ENCODE results near the gene ACSL1. TPM values are rescaled to one million over a fixed set of nuclear protein-coding genes. Genes with fewer than 3 reads are reported as not detected.
"Not testable (repeated sequence)": the region's sequence is repeated elsewhere in the genome, so short reads cannot be mapped to it uniquely, and the experiment has no call there.

The ACSL1 gene
- total RNA-seq, 2 experiments from 2014 or later, result 13.8 to 26.0 TPM

GRCh38 chr4:184850431-184851199 lies 24.8 kb upstream of the ACSL1 start:
- Mint-ChIP-seq H3K36me3 (no peaks in the 10 kb centered on the region), H3K4me1 (peaks cover 31% of the 10 kb centered on the region), H3K4me3 (no peak overlapping the region), H3K27me3 (peaks cover 13% of the 10 kb centered on the region), H3K27ac (no peak overlapping the region), H3K9me3 (ENCODE audit: low read depth) (no peaks in the 10 kb centered on the region)
- ATAC-seq (no peak), DNase-seq (no peak)
- CTCF ChIA-PET, result no interaction called here

GRCh38 chr4:184850018-184850417 lies 24.2 kb upstream of the ACSL1 start:
- CTCF ChIA-PET, result interaction anchor here (1.0 to 1.5 kb wide), 2 partner anchors 10 to 18 kb away, joined by 3 read pairs; no protein-coding TSS in a partner anchor

DNA sequence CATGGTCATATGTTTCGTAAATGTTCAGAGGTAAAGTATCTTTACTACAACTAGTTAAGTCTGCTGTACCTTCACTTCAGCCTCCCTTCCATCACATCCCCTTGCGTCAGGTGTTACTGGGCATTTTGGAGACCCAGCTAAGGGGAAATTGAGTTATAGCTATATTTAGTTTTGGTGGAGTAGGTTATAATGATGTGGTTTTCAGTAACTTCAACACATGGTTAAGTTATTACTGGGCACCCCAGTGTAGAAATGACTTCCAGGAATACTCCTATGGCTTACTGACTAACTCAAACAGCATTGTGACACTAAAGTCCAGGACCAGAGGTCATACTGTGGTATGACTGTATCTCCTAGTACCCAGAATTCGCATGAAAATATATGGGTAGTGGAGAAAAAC lies 23.4 kb upstream of the ACSL1 start:
- H3K4me3 Mint-ChIP-seq, result no peak overlapping the region
- ATAC-seq, result peak; percentile 50

More at GRCh38 chr4:184850018-184850417, 24.2 kb upstream of the ACSL1 start:
- H3K4me1 Mint-ChIP-seq, result peaks cover 26% of the 10 kb centered on the region
- H3K27me3 Mint-ChIP-seq, result peaks cover 13% of the 10 kb centered on the region
- H3K9me3 Mint-ChIP-seq (ENCODE audit: low read depth), result no peaks in the 10 kb centered on the region
- H3K36me3 Mint-ChIP-seq, result no peaks in the 10 kb centered on the region
- H3K4me3 Mint-ChIP-seq, result no peak overlapping the region
- DNase-seq, result no peak
- no peak overlapping the region for H3K27ac Mint-ChIP-seq
- ATAC-seq, result no peak

GRCh38 chr4:184848510-184848909 lies 22.7 kb upstream of the ACSL1 start:
- no peak overlapping the region for H3K4me3 Mint-ChIP-seq

More for the DNA sequence above, 23.4 kb upstream of the ACSL1 start:
- Mint-ChIP-seq H3K4me1 (peaks cover 17% of the 10 kb centered on the region), H3K27me3 (peaks cover 11% of the 10 kb centered on the region), H3K27ac (no peak overlapping the region), H3K9me3 (ENCODE audit: low read depth) (no peaks in the 10 kb centered on the region), H3K36me3 (no peaks in the 10 kb centered on the region)
- CTCF ChIA-PET, result interaction anchor here (1.0 to 1.5 kb wide), 2 partner anchors 10 to 17 kb away, joined by 3 read pairs; no protein-coding TSS in a partner anchor
- no peak for DNase-seq

GRCh38 chr4:184846531-184846930 lies 20.8 kb upstream of the ACSL1 start:
- DNase-seq (peak; percentile 8), ATAC-seq (no peak)
- H3K27ac Mint-ChIP-seq, result no peak overlapping the region
- CTCF ChIA-PET, result no interaction called here
- H3K4me3 Mint-ChIP-seq, result no peak overlapping the region
- H3K36me3 Mint-ChIP-seq, result no peaks in the 10 kb centered on the region
- peaks cover 17% of the 10 kb centered on the region for H3K4me1 Mint-ChIP-seq
- H3K9me3 Mint-ChIP-seq (ENCODE audit: low read depth), result no peaks in the 10 kb centered on the region
- H3K27me3 Mint-ChIP-seq, result peaks cover 23% of the 10 kb centered on the region

More at GRCh38 chr4:184848510-184848909, 22.7 kb upstream of the ACSL1 start:
- Mint-ChIP-seq H3K27me3 (peaks cover 17% of the 10 kb centered on the region), H3K27ac (no peak overlapping the region), H3K4me1 (peaks cover 17% of the 10 kb centered on the region), H3K36me3 (no peaks in the 10 kb centered on the region), H3K9me3 (ENCODE audit: low read depth) (no peaks in the 10 kb centered on the region)
- ATAC-seq (peak; percentile 38), DNase-seq (no peak)
- CTCF ChIA-PET, result interaction anchor here (0.8 to 1.5 kb wide), 4 partner anchors 8 to 114 kb away, joined by 3 read pairs; partner anchors contain the start of gene CENPU

GRCh38 chr4:184845367-184846021 lies 19.7 kb upstream of the ACSL1 start:
- no peak for ATAC-seq
- CTCF ChIA-PET, result interaction anchor here (1.1 to 1.5 kb wide), 2 partner anchors 11 to 19 kb away, joined by 3 to 4 read pairs; no protein-coding TSS in a partner anchor
- peak; percentile 5 for DNase-seq
- Mint-ChIP-seq H3K9me3 (ENCODE audit: low read depth) (no peaks in the 10 kb centered on the region), H3K4me3 (no peak overlapping the region), H3K4me1 (peaks cover 17% of the 10 kb centered on the region), H3K36me3 (no peaks in the 10 kb centered on the region), H3K27me3 (peaks cover 31% of the 10 kb centered on the region), H3K27ac (no peak overlapping the region)

- Mint-ChIP-seq H3K4me1 (peaks cover 17% of the 10 kb centered on the region), H3K4me3 (no peak overlapping the region), H3K27me3 (peaks cover 25% of the 10 kb centered on the region), H3K27ac (no peak overlapping the region), H3K9me3 (ENCODE audit: low read depth) (no peaks in the 10 kb centered on the region), H3K36me3 (no peaks in the 10 kb centered on the region)
- ATAC-seq (no peak), DNase-seq (no peak)
- CTCF ChIA-PET, result interaction anchor here (1.1 to 1.5 kb wide), 2 partner anchors 12 to 18 kb away, joined by 3 to 4 read pairs; no protein-coding TSS in a partner anchor
Observed at GRCh38 chr4:184844742-184845141, 19.0 kb upstream of the ACSL1 start.

- no peaks in the 10 kb centered on the region for H3K36me3 Mint-ChIP-seq
- H3K4me1 Mint-ChIP-seq, result peaks cover 11% of the 10 kb centered on the region
- H3K27ac Mint-ChIP-seq, result no peak overlapping the region
- no peak overlapping the region for H3K4me3 Mint-ChIP-seq
- ATAC-seq (no peak), DNase-seq (peak; percentile 9)
- no peaks in the 10 kb centered on the region for H3K9me3 Mint-ChIP-seq (ENCODE audit: low read depth)
- peaks cover 27% of the 10 kb centered on the region for H3K27me3 Mint-ChIP-seq
- CTCF ChIA-PET, result interaction anchor here (1.5 kb wide), 2 partner anchors 12 kb away, joined by 3 to 4 read pairs; no protein-coding TSS in a partner anchor
Observed at GRCh38 chr4:184843984-184844554, 18.3 kb upstream of the ACSL1 start.

GRCh38 chr4:184839075-184839399 lies 13.3 kb upstream of the ACSL1 start:
- H3K9me3 Mint-ChIP-seq (ENCODE audit: low read depth); H3K36me3 Mint-ChIP-seq; H3K27ac Mint-ChIP-seq; H3K4me1 Mint-ChIP-seq; DNase-seq; CTCF ChIA-PET; ATAC-seq; H3K4me3 Mint-ChIP-seq: not testable (repeated sequence)
- H3K27me3 Mint-ChIP-seq, result peaks cover 22% of the 10 kb centered on the region

GRCh38 chr4:184838249-184839074 lies 12.7 kb upstream of the ACSL1 start:
- CTCF ChIA-PET, result no interaction called here
- Mint-ChIP-seq H3K4me1 (peaks cover 9% of the 10 kb centered on the region), H3K9me3 (ENCODE audit: low read depth) (no peaks in the 10 kb centered on the region), H3K4me3 (no peak overlapping the region), H3K27ac (no peak overlapping the region), H3K36me3 (no peaks in the 10 kb centered on the region), H3K27me3 (peaks cover 18% of the 10 kb centered on the region)
- DNase-seq (no peak), ATAC-seq (no peak)

DNA sequence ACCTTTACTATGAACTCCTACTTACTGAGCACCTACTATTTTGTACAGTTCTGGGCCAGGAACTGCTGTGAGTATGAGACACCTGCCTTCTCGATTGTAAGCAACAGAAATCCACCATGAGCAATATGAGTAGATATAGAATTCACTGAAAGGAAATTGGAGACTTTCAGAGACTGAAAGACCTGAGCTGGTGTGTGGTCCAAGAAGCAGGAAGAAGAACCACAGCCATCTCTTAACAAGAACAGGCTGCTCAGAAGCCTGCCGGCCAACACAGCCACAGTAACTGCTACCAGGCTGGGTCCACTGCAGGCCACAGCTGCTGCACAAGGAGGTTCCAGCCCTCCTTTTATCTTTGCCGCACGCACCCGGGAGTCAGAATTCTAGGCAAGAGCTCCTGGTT lies 10.8 kb upstream of the ACSL1 start:
- H3K9me3 Mint-ChIP-seq (ENCODE audit: low read depth), result no peaks in the 10 kb centered on the region
- H3K27me3 Mint-ChIP-seq, result peaks cover 11% of the 10 kb centered on the region
- DNase-seq (no peak), ATAC-seq (peak; percentile 58)
- no peak overlapping the region for H3K4me3 Mint-ChIP-seq
- H3K36me3 Mint-ChIP-seq, result no peaks in the 10 kb centered on the region
- H3K4me1 Mint-ChIP-seq, result peaks cover 9% of the 10 kb centered on the region
- CTCF ChIA-PET, result interaction anchor here (0.7 to 2.0 kb wide), 2 partner anchors 10 to 35 kb away, joined by 3 to 5 read pairs; no protein-coding TSS in a partner anchor
- no peak overlapping the region for H3K27ac Mint-ChIP-seq

GRCh38 chr4:184833046-184833838 lies 7.5 kb upstream of the ACSL1 start:
- H3K27ac Mint-ChIP-seq, result no peak overlapping the region
- ATAC-seq, result no peak

More at GRCh38 chr4:184833046-184833838, 7.5 kb upstream of the ACSL1 start:
- CTCF ChIA-PET, result interaction anchor here (1.1 to 1.2 kb wide), 2 partner anchors 11 to 27 kb away, joined by 3 to 4 read pairs; no protein-coding TSS in a partner anchor
- no peak for DNase-seq
- Mint-ChIP-seq H3K4me1 (peaks cover 9% of the 10 kb centered on the region), H3K27me3 (peaks cover 9% of the 10 kb centered on the region), H3K9me3 (ENCODE audit: low read depth) (no peaks in the 10 kb centered on the region), H3K4me3 (no peak overlapping the region), H3K36me3 (no peaks in the 10 kb centered on the region)

Measured in activated CD8-positive, alpha-beta memory T cell treated with anti-CD3 and anti-CD28 coated beads, Interleukin-2, amount 10 ng/mL, durations not matched to agents 7 days and 5 days (primary cell).